HepG2 (cell line): ENCODE measurements around the gene SSC5D. TPM values are rescaled to one million over a fixed set of nuclear protein-coding genes. Genes with fewer than 3 reads are reported as not detected.

Experiments
- ASH2L ChIP-seq: fragments of 300-600, 200-600 bp; sonication (generic); IDR thresholded peaks from 2 replicates; pipeline ENCODE4 v1.7.0; 2017; ENCODE audit warnings: low read depth, mild to moderate bottlenecking, moderate library complexity, mixed read lengths, low read length; ENCODE audit not compliant: insufficient read length
- DR1 ChIP-seq: sonication (generic); formaldehyde crosslinking; IDR thresholded peaks from 2 replicates; pipeline ENCODE4 v1.8.0; 2021; ENCODE audit warnings: mild to moderate bottlenecking, missing genetic modification reagents, inconsistent platforms
- GMEB1 ChIP-seq: sonication (generic); formaldehyde crosslinking; IDR thresholded peaks from 2 replicates; pipeline ENCODE4 v1.5.1; 2020; ENCODE audit warnings: missing genetic modification reagents, mild to moderate bottlenecking, borderline replicate concordance
- HOXA9 ChIP-seq: sonication (generic); formaldehyde crosslinking; IDR thresholded peaks from 2 replicates; pipeline ENCODE4 v1.8.1; 2022; ENCODE audit warnings: missing genetic modification reagents, mild to moderate bottlenecking, moderate library complexity, borderline replicate concordance
- KMT2B ChIP-seq: IDR thresholded peaks from 2 replicates; pipeline ENCODE4 v1.6.1; 2016; ENCODE audit warnings: missing genetic modification reagents, missing compliant biosample characterization
- MED13 ChIP-seq: sonication (generic); formaldehyde crosslinking; IDR thresholded peaks from 2 replicates; pipeline ENCODE4 v1.5.0; 2020; ENCODE audit warnings: missing genetic modification reagents
- NCOA2 ChIP-seq: sonication (generic); formaldehyde crosslinking; IDR thresholded peaks from 2 replicates; pipeline ENCODE4 v1.8.0; 2022; ENCODE audit warnings: inconsistent platforms
- RFXANK ChIP-seq: IDR thresholded peaks from 2 replicates; pipeline ENCODE4 v1.6.1; 2016
- RFXAP ChIP-seq: sonication (generic); formaldehyde crosslinking; IDR thresholded peaks from 2 replicates; pipeline ENCODE4 v1.4.0; 2020; ENCODE audit warnings: missing genetic modification reagents, borderline replicate concordance
- TEAD3 ChIP-seq: optimal IDR thresholded peaks from 2 replicates; pipeline ENCODE3; 2016; ENCODE audit warnings: borderline replicate concordance
- TSC22D2 ChIP-seq: sonication (generic); formaldehyde crosslinking; IDR thresholded peaks from 2 replicates; pipeline ENCODE4 v1.5.1; 2020; ENCODE audit warnings: missing genetic modification reagents, mild to moderate bottlenecking, borderline replicate concordance
- ZNF138 ChIP-seq: sonication (generic); formaldehyde crosslinking; IDR thresholded peaks from 2 replicates; pipeline ENCODE4 v1.5.0; 2020; ENCODE audit warnings: mild to moderate bottlenecking, low read depth, missing genetic modification reagents
- ZNF33A ChIP-seq: sonication (generic); formaldehyde crosslinking; IDR thresholded peaks from 2 replicates; pipeline ENCODE4 v1.5.1; 2020; ENCODE audit warnings: missing genetic modification reagents, mild to moderate bottlenecking, moderate library complexity, borderline replicate concordance
- ZNF574 ChIP-seq: sonication (generic); formaldehyde crosslinking; IDR thresholded peaks from 2 replicates; pipeline ENCODE4 v1.4.0; 2020; ENCODE audit warnings: missing genetic modification reagents
- ZNF605 ChIP-seq: sonication (generic); formaldehyde crosslinking; IDR thresholded peaks from 2 replicates; pipeline ENCODE4 v1.8.0; 2022; ENCODE audit warnings: mild to moderate bottlenecking, missing genetic modification reagents
- ZNF609 ChIP-seq: sonication (generic); formaldehyde crosslinking; IDR thresholded peaks from 2 replicates; pipeline ENCODE4 v1.4.0; 2020; ENCODE audit warnings: mild to moderate bottlenecking, missing genetic modification reagents, borderline replicate concordance
- ZNF777 ChIP-seq: sonication (generic); formaldehyde crosslinking; IDR thresholded peaks from 2 replicates; pipeline ENCODE4 v1.4.0; 2020; ENCODE audit warnings: missing genetic modification reagents
- ZNF883 ChIP-seq: sonication (generic); formaldehyde crosslinking; IDR thresholded peaks from 2 replicates; pipeline ENCODE4 v1.5.1; 2020; ENCODE audit warnings: mild to moderate bottlenecking, missing genetic modification reagents; ENCODE audit errors: not compliant biosample characterization
- ZSCAN12 ChIP-seq: sonication (generic); formaldehyde crosslinking; IDR thresholded peaks from 2 replicates; pipeline ENCODE4 v1.9.0; 2021; ENCODE audit warnings: mild to moderate bottlenecking, missing genetic modification reagents
- polyA plus RNA-seq, 8 experiments: library from polyadenylated mRNA; depleted of rRNA in 3 of 8; stranded (reverse) in 7 of 8; unstranded in 1 of 8; fragments of >200 nt; fragmentation: Illumina TruSeq in 4 of 8; extraction: Trizol in 4 of 8; gene quantifications; 2 replicates each; pipeline versions ENCODE4 v1.2.1 to v1.2.3, GENCODE V29; 2011 to 2016; ENCODE audit warnings: low read depth in 4 of 8, missing spikeins in 1 of 8, mixed read lengths in 1 of 8; ENCODE audit not compliant: insufficient read depth in 1 of 8
- total RNA-seq, 5 experiments: library from RNA; depleted of rRNA; stranded (reverse); fragments of >200 nt; fragmentation: Illumina TruSeq; extraction: Trizol; gene quantifications; 2 replicates each; pipeline ENCODE4 v1.2.3, GENCODE V29; 2016; ENCODE audit warnings: low read depth in 1 of 5

Gene SSC5D
- total and polyA plus RNA-seq, 2 of the 13 experiments (the other 11 are each of a cell fraction or from before 2014, with no cell fraction given), result not detected

GRCh38 chr19:55503502-55504251, 15.4 kb downstream of the SSC5D start (continued):
- TF ChIP-seq ZNF609 (CRISPR knock-in tag), result no peak
- TF ChIP-seq KMT2B (CRISPR knock-in tag), result no peak
- TF ChIP-seq ZNF883, result no peak
- TF ChIP-seq NCOA2 (CRISPR knock-in tag), result no peak
- no peak for TF ChIP-seq ZNF33A (CRISPR knock-in tag)
- TF ChIP-seq RFXANK, result peak; percentile 99
- peak; percentile 100 for TF ChIP-seq RFXAP (CRISPR knock-in tag)
- TF ChIP-seq TSC22D2 (CRISPR knock-in tag), result no peak
- TF ChIP-seq ASH2L, result no peak
- 0 out of 2 replicates have a peak, but pooled peaks have one; percentile 44 for TF ChIP-seq HOXA9 (CRISPR knock-in tag)
- TF ChIP-seq ZSCAN12 (CRISPR knock-in tag), result no peak
- no peak for TF ChIP-seq MED13 (CRISPR knock-in tag)
- no peak; the same call in 1 of the 2 replicates for TF ChIP-seq ZNF777
- TF ChIP-seq TEAD3, result peak; percentile 69
- TF ChIP-seq DR1 (CRISPR knock-in tag), result no peak
- peak; percentile 70; the same call in 1 of the 2 replicates for TF ChIP-seq ZNF574
- peak; percentile 34; the same call in 1 of the 2 replicates for TF ChIP-seq GMEB1
- TF ChIP-seq ZNF605, result peak; percentile 22; the same call in 1 of the 2 replicates
- TF ChIP-seq ZNF138 (CRISPR knock-in tag), result no peak
